ENCODE results near the gene HUS1. TPM values are rescaled to one million over a fixed set of nuclear protein-coding genes. Genes with fewer than 3 reads are reported as not detected.
A peak's percentile ranks its signal among the peaks of the same experiment; 100 is the strongest.

HUS1 gene
- total RNA-seq: 30.4 TPM

DNA sequence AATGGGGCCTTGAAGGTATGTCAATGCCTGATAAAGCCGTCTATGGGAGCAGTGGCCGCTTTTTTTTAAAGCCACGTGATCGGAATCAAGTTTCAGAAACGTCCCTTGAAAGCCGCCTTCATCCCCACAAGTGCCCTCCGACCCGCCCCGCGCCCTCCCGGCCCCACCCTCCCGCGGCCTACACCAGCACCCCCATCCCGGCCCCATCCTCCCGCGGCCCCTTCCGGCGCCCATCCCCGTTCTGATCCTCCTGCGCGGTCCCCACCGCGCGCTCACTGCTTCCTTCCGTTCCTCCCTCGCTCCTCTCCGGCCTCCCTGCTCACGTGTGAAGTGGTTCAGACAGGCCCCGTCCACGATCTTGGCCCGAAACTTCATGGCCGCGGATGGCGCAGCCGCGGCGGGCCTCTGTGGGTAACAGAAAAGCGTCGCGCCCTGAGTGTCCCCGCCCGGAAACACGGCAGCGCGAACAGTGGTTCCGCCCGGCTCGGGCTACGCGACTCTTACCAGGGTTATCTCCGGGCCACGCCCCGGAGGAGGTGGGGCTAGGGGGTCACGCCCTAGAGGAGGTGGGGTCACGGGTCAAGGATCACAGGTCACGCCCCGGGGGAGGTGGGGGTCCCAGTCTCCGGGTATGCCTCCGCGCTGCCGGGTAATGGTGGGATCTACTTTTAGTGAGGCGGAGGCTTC lies at the start of gene HUS1:
Gene HUS1, minus strand, starts transcription at position 471 of the 687 bp plus-strand sequence. Its CDS starts 96 bp downstream, at position 375.
- intact Hi-C loops (cut with DNase I): loop anchor here (1.0 to 2.0 kb wide), 3 partner anchors 36 to 110 kb away; partner anchors contain the start of genes C7orf57 and UPP1

DNA sequence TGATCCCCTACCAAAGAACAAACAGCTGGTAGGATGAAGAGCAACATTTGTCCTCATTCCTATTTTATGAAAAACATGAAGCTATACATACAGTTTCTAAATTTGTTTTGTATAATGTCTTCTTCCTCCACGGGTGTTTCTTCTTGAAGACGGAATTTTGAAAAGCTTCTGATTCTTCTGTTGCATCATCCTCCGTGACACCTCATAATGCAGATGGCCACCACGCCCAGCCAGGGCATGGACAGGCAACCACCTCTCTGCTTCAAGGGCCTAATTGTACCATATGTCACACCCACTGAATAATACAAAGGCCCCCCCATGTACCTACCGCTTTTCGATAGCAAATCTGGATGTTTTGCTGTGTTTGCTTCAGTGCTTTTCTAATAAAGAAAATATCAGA lies 49.5 kb upstream of the HUS1 start, which contains the start of gene SUN3:
Gene SUN3, minus strand, starts transcription at position 170 of the 400 bp plus-strand sequence. Its CDS starts 169 bp downstream, at position 1.
- intact Hi-C loops (cut with DNase I): no loop called here
- Histone ChIP-seq H3K36me3 (no peaks in the 10 kb centered on the region), H3K4me1 (no peaks in the 10 kb centered on the region), H3K9me3 (no peaks in the 10 kb centered on the region), H3K27ac (no peak within 1 kb of the TSS), H3K4me3 (no peak within 1 kb of the TSS), H3K27me3 (no peaks in the 10 kb centered on the region)
- no peak for TF ChIP-seq CTCF (IDR thresholded peaks at IDR 0.05)
- no peak for DNase-seq (ENCODE audit: low spot score in 2 of 2)

More for the DNA sequence above, at the start of gene HUS1:
- no peak for TF ChIP-seq CTCF (IDR thresholded peaks at IDR 0.05)
- peak; percentile 71 to 96 for DNase-seq (ENCODE audit: low spot score in 2 of 2)
- H3K4me3 ChIP-seq: peak within 1 kb of the TSS; percentile 61 to 88
- peak within 1 kb of the TSS; percentile 87 to 89 for H3K27ac ChIP-seq
- no peaks in the 10 kb centered on the region for H3K27me3 ChIP-seq
- H3K9me3 ChIP-seq: no peaks in the 10 kb centered on the region
- peaks cover 33 to 41% of the 10 kb centered on the region in 2 donors for H3K36me3 ChIP-seq
- H3K4me1 ChIP-seq: peaks cover 4 to 15% of the 10 kb centered on the region in 2 donors

DNA sequence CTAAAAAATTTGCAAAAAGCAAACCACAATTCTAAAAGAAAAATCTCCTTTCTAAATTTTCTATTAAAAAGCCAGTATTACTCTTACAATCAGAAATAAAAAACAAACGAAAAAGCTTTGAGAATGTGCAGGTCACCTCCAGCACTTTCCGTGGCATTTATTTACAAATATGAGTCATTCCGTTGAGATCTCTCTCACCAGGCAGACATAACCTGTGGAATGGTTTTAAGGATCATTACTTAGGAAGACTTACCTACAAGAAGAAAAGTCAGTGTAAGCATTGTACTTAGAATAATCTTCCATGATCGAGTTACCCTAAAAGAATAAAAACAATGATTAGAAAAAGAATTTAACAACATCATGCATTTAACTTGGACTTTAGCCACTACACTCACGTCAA lies 46.2 kb upstream of the HUS1 start:
- TF ChIP-seq CTCF (IDR thresholded peaks at IDR 0.05): no peak
- intact Hi-C loops (cut with DNase I): no loop called here
- DNase-seq (ENCODE audit: low spot score in 2 of 2): no peak
- H3K9me3 ChIP-seq: peaks cover 4 to 6% of the 10 kb centered on the region in 2 donors
- H3K36me3 ChIP-seq: no peaks in the 10 kb centered on the region
- H3K4me3 ChIP-seq: no peak overlapping the region
- H3K27me3 ChIP-seq: no peaks in the 10 kb centered on the region
- H3K27ac ChIP-seq: no peak overlapping the region
- H3K4me1 ChIP-seq: no peaks in the 10 kb centered on the region

GRCh38 chr7:48017674-48018073 lies 38.3 kb upstream of the HUS1 start:
- Histone ChIP-seq H3K4me1 (no peaks in the 10 kb centered on the region), H3K9me3 (peaks cover 0 to 3% of the 10 kb centered on the region in 2 donors), H3K27me3 (no peaks in the 10 kb centered on the region), H3K27ac (no peak overlapping the region), H3K4me3 (no peak overlapping the region), H3K36me3 (no peaks in the 10 kb centered on the region)
- TF ChIP-seq CTCF (IDR thresholded peaks at IDR 0.05): no peak
- DNase-seq (ENCODE audit: low spot score in 2 of 2): no peak
- intact Hi-C loops (cut with DNase I): no loop called here

- intact Hi-C loops (cut with DNase I): no loop called here
- Histone ChIP-seq H3K9me3 (no peaks in the 10 kb centered on the region), H3K4me3 (no peak overlapping the region), H3K27ac (no peak overlapping the region), H3K36me3 (no peaks in the 10 kb centered on the region), H3K27me3 (no peaks in the 10 kb centered on the region), H3K4me1 (no peaks in the 10 kb centered on the region)
- TF ChIP-seq CTCF (IDR thresholded peaks at IDR 0.05): no peak
- no peak for DNase-seq (ENCODE audit: low spot score in 2 of 2)
Measured at GRCh38 chr7:48016641-48017040, 37.2 kb upstream of the HUS1 start.
